ENCODE data around the gene SNRPD3.

SNRPD3 gene

DNA sequence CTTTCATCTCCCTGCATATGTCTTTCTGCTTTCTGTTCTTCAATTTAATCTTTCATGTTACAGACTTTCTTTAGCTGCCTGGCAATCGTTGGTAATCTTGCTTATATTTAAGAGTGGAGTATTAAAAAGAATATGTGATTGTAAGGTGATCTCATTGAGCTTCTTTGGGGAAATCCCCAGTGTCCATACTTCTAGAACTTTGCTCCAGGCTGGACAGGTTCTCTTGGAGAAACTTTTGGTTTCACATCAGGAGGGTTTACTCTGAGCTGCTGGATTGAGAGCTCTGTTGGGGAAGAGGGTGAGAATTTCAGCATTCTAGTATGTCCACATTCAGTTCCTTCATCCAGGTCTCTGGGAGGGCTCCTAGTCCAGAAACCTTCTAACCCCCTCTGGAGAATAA lies 21.0 kb downstream of the SNRPD3 start:
- DNase-seq = no peak

- DNase-seq = no peak
Observed at GRCh38 chr22:24578355-24579257, 22.8 kb downstream of the SNRPD3 start.

- no peak for DNase-seq
Observed at GRCh38 chr22:24579258-24579601, 23.4 kb downstream of the SNRPD3 start.

DNA sequence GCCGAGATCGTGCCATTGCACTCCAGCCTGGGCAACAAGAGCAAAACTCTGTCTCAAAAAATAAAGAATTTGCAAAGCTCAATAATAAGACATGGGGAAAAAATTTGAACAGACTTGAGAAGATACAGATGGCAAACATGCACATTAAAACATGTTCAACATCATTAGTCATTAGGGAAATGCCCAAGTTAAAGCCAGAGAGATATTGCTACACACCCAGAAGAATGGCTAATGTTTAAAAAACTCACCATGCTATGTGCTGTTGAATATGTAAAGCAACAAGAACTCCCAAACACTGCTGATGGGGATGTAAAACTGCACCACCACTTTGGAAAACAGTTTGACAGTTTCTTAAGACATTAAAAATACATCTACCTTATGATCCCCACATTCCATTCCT lies 24.5 kb downstream of the SNRPD3 start:
- no peak for DNase-seq

DNA sequence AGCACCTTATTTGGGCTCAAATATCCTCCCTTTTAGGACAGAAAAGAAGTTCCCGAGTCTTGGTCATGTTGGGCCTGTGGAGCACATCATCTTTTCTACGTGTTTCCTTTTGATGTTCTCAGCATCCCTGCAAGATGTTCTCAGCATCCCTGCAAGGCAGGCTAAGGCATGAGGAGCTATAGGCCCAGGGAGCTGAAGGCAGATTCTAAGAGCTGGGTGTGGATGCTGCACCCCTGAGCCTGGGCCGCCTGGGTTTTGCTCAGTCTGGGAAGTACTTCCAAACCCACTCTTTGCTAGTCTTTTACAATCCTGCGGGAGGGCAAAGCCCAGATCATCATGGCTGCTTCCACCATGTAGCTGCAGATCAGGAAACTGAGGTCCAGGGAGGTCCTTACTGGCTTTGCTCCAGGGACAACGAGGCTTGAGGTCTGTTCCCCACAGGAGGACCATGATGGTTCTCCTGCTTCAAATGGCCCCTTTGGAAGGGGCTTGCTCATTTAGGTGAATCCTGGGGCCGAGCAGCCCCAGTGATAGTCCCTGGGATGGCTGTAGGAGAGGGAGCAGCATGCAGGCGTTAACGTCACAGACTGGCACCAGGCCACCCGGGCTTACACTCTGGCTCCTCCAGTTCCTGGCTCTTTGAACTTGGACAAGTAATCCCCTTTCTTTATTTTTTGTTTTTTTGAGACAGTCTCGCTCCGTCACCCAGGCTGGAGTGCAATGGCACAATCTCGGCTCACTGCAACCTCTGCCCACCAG lies 26.4 kb downstream of the SNRPD3 start:
- no peak for DNase-seq

- no peak for DNase-seq
Observed at GRCh38 chr22:24583221-24584165, 27.7 kb downstream of the SNRPD3 start.

GRCh38 chr22:24584166-24584790 lies 28.5 kb downstream of the SNRPD3 start:
- DNase-seq = no peak

GRCh38 chr22:24584871-24585411 lies 29.1 kb downstream of the SNRPD3 start:
- DNase-seq = no peak

DNA sequence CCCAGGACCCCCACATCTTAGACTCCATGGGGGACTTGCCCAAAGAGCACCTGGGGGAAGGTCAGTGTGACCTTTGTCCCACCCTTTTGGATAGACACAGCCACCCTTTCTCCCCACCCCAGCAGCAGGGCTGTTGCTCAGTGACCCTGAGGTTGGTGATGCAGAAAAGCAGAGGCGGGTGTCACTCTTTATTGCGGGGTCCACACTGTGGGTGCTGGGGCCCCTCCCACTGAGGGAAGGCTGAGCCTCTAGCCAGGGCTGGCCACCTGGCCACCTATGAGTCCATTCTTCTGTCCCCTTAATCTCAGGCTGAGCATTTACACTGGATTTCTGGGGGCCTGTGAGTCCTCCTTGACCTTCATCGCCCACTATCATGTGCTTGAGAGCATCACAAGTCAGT lies 29.7 kb downstream of the SNRPD3 start:
- no peak for DNase-seq

DNA sequence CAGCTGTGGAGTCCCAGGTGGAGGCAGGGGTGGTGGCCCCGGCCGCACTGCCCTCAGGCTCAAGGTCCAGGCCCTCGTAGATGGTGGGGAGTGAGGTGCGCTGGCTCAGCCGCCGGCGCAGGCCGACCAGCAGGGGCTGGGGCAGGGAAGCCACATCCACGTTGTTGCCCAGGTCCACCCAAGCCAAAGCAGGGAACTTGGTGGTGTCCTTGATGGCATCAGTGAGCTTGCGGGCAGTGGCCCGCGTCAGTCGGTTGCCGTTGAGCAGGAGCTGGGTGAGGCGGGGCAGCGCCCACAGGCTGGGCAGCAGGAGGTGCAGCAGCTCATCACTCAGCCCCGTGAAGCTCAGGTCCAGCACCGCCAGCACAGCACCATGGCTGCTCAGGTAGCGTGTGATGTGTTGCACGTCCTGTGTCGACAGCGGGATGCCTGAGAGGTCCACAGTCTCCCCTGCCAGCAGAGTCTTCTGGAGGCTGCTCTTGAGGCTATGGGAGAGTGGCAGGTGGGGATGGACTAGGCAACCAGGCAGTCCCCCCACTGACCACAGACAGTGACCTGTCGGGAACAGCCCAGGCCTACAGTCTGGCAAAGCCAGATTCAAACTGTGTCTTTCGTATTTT lies 30.2 kb downstream of the SNRPD3 start:
- no peak for DNase-seq

DNA sequence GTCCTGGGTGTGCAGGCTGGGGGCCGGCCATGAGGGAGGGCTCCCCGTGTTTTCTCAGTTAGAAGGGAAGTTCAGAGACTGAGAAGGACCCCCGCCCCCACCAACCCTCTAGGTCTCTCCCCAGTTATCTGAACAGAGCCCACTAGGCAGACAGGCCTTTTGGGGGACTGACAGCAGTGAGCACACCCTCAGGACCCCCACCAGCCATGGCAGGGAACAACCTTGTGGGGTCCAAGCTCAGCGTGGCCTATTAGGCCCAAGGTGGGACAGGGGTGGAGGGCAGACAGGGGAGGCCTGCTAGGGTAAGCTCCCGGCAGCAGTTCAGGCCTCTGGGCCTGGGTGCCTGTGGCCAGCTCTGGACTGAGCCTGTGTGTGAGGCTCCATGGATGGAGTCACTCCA lies 31.5 kb downstream of the SNRPD3 start:
- no peak for DNase-seq

GRCh38 chr22:24587948-24588347 lies 32.1 kb downstream of the SNRPD3 start:
- DNase-seq = no peak

GRCh38 chr22:24588381-24588756 lies 32.6 kb downstream of the SNRPD3 start:
- no peak for DNase-seq

DNA sequence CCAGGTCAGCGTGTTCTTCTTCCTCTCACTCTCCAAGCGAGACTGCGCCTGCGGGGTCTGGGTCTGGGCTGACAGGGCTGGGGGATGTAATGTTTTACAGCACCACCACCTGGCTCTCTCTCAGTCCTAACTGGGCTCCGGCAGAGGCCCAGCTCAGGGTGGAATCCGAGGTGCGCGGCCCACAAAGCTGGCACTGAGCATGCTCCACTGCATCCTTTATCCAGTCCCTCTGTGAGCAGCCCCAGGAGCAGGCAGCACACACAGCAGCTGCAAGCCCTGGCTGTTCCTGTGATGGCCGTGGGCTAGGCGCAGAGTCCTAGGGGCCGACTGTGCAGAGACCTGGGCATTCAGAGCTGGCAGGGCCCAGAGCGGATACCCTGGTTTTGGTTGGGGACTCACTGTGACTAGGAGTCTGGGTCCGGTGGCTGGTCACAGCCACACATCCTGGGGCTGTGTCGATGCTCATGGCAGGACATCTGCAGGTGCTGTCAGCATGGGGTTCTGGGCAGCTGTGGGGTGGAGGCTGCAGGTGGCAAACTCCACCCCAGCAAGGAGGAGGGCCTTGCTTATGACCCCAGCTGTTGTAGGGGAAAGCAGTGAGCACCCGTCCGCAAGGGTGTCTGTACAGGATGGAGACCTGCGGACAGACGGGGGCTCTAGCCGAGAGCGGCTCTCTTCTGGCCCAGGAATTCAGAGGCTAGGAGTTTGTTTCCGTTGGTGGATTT lies 33.1 kb downstream of the SNRPD3 start:
- no peak for DNase-seq

- no peak for DNase-seq
Observed at GRCh38 chr22:24589518-24590030, 33.8 kb downstream of the SNRPD3 start.

DNA sequence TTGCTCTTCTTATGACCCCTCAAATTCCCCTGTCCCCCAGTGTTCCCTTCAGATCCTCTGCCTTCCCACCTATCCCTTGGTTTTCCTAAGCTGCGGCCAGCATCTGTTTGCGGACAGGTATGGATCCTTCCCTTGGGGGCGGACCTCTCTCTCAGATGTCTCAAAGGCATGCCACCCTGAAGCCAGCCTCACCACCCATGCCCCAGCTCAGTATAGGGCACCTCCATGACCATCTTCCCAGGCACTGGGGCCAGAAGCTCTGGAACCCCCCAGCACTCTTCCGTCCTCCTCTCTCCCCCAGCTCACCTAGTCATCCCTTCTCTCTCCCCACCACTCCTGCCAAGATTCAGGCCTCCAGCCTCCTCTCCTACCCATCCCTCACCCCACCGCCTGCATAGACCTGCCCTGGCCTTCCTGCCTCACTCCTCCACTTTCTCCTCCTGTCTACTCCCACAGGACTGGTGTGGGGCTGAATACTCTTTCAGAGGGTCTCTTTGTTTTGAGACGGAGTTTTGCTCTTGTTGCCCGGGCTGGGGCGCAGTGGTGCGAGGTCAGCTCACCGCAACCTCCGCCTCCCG lies 34.9 kb downstream of the SNRPD3 start:
- DNase-seq = no peak

GRCh38 chr22:24591286-24591830 lies 35.6 kb downstream of the SNRPD3 start:
- no peak for DNase-seq

DNA sequence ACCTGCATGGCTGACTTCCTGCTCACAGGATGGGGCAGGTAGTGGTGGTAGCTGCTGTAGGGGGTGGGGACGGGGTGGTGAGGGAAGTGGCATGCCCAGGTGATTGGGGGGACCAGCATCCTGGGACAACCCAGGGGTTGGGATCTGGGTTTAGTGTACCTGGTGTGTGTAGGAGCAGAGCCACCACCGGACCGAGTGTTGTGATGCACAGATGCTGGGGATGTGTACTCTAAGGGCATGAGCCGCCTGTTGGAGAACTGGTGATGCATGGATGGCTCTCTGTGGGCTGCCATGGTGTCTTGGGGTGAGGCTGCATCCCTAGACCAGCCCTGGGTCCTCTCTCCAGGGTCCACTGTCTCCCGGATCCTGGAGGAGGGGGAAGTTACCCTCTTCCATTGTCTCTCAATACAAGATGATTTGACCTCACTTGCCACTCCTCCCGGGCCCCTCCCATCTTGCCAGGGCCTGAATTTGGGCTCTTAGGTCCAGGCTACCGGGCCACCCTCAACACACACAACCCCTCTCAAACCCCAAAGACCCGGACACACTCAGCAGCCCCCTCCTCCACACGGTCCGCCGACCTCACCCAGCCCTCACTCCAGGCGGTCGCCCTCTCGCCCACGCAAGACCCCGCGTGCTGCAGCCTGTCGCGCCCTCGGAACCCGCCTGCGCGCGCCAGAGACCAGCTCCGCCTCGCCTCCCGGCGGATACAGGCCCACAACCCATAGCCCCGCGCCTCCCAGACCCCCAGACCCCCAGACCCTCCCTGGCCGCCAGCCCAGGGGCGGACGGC lies 36.5 kb downstream of the SNRPD3 start:
- DNase-seq = peak; percentile 72

- peak; percentile 90 for DNase-seq
Observed at GRCh38 chr22:24592851-24593558, 37.2 kb downstream of the SNRPD3 start, which contains the start of gene LRRC75B. Gene LRRC75B, minus strand, starts transcription at chr22:24593073. Its CDS starts 34 bp downstream, at chr22:24593039.
